Measurements from ENCODE around the gene DHX58.

- no peak for TF ChIP-seq CTCF (IDR thresholded peaks at IDR 0.05 in 4 of 5, conservative IDR thresholded peaks at IDR 0.05 in 1 of 5)
- no peak for TF ChIP-seq POLR2A (IDR thresholded peaks at IDR 0.05)
Observed at GRCh38 chr17:42129109-42129837, 16.8 kb upstream of the DHX58 start.

Measured in gastrocnemius medialis (tissue), 4 donors.